Cardiac atrium fibroblast (primary cell): Measurements from ENCODE around the gene TVP23A. TPM values are rescaled to one million over a fixed set of nuclear protein-coding genes. Genes with fewer than 3 reads are reported as not detected.

ENCODE experiments used
- total RNA-seq: library from RNA; depleted of rRNA; stranded (reverse); fragments of >200 nt; gene quantifications from 2 replicates; pipeline ENCODE4 v1.2.3, GENCODE V29; 2015

Gene TVP23A
- 0.18 TPM in 1 of 2 replicates, not detected in the other for total RNA-seq

GRCh38 chr16:10817963-10818941 lies at the start of gene TVP23A:
TVP23A (minus strand) TSS chr16:10818794; CDS start chr16:10818493, 301 bp downstream.

GRCh38 chr16:10743610-10744369 lies 74.8 kb downstream of the TVP23A start, which contains the start of gene NUBP1:
NUBP1 (plus strand) TSS chr16:10743842; CDS start chr16:10743864, 22 bp downstream.

Other genes starting within 250 kb of the TVP23A start
- gene EMP2, start 238.2 kb downstream of the TVP23A start, total RNA-seq, result 9.4 and 19.5 TPM in 2 replicates
- not detected in 2 replicates for gene TEKT5, start 123.9 kb downstream of the TVP23A start, total RNA-seq
- gene NUBP1, start 75.0 kb downstream of the TVP23A start, total RNA-seq, result 16.4 and 17.5 TPM in 2 replicates
- gene CIITA, start 58.4 kb upstream of the TVP23A start, total RNA-seq, result 0.49 TPM in 1 of 2 replicates, not detected in the other
- gene DEXI, start 123.7 kb upstream of the TVP23A start, total RNA-seq, result 67.2 and 84.2 TPM in 2 replicates
- gene CLEC16A, start 125.8 kb upstream of the TVP23A start, total RNA-seq, result 7.6 and 10.2 TPM in 2 replicates